ENCODE results near the gene DHX9.
"Not testable (repeated sequence)": the region's sequence is repeated elsewhere in the genome, so short reads cannot be mapped to it uniquely, and the experiment has no call there.

DHX9 gene

DNA sequence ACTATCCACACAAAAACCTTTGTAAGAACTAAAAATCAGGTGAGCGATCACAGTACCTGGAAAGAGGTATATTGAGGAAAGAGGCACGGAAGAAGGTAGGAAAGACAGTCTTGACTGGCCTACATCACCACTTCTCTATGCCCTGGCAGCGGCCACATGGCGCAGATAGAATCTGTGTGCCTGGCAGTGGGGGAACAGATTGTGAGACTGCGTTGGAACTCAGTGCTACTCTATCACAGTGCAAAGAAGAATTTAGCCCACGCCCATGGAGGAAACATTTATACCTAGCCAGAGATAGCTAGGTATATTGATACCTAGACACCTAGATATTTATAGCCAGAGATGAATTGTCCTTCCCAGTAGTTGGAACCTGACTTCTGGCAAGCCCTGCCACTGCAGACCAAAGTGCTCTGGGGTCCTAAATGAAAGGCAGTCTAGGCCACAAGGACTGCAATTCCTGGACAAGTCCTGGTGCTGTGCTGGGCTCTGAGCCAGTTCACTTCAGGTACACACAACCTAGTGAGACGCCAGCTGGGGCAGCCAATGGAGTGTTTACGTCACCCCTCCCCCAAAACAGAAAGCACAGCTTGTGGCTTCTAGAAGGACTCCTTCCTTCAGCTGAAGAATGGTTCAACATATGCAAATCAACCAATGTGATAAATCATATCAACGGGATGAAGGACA lies 51.9 kb downstream of the DHX9 start:
- peak; percentile 18 to 72 for DNase-seq

DNA sequence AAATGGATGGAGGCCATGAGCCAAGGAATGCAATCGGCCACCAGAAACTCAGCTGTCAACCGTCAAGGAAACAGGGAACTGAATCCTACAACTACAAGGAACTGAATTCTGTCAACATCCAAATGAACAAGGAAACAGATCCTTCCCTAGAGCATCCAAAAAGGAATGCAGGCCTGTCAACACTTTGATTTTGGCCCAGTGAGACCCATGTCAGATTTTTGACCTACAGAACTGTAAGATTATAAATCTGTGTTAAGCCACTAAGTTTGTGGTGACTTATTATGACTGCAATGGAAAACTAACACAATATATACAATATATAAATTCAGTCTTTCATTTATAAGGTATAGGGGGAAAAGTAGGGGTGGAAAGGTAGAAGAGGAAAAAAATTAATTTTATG lies 58.5 kb downstream of the DHX9 start:
- no peak for DNase-seq

DNA sequence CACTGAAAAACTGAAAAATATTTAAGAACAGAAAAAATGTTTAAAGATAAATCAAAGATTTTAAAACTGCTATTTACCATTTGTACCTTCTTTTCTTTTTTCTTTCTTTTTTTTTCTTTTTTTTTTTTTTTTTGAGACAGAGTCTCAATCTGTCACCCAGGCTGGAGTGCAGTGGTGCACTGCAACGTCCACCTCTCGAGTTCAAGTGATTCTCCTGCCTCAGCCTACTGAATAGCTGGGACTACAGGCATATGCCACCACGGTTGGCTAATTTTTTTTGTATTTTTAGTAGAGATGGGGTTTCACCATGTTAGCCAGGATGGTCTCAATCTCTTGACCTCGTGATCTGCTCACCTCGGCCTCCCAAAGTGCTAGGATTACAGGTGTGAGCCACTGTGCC lies 62.8 kb downstream of the DHX9 start:
- not testable (repeated sequence) for DNase-seq

DNA sequence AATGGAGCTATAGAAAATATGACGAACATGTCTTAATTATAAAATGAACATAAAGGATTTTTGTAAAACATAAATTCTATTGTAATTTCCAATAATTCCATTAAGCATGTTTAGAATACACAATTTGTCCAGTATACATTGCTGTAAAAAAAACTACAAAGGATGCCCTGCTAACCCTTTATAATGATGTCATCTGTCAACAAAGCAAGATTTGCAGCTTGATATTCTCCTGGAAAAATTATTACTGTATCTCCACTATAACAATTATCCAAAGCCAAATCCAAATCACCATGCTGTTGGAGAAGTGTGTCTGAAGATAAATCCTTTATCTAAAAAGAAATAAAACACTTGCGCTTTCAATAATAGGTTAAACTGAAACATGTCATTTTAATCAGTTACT lies 66.2 kb downstream of the DHX9 start:
- DNase-seq: no peak

DNA sequence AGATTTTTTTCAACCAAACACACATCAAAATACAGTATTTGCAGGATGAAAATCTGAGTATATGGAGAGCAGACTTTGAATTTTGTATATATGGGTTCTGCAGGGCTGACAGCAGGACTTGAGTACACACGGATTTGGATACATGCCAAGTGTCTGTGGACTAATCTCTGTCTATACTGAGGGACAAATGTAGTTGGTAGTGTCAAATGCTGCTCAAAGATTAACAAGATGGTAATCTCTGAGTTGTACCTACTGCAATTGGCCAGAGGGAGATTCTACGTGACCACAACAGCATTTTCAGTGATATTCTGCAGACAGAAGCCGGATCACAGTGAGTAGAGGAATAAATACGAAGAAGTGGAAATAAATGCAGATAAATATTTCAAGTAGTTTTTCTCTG lies 70.4 kb downstream of the DHX9 start:
- peak in 1 of 2 experiments; percentile 39 for DNase-seq

DNA sequence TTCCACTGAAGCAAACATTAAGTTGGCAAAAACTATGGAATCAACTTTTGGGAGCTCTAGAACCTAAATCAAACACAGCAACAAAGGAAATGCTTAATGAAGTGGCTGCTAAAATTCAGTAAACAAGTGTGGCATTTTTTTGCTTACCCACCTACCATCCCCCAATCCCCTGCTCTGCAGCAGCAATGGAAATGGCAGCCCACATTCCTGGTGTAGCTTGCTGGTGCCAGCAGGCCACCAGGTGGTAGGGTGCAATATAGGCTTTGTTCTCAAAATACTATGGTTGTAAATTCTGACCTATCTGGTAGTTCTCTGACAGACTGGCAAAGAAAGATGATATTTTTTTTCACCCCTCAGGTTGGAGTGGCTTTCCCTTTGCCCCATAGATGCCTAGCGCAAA lies 71.0 kb downstream of the DHX9 start:
- DNase-seq: peak in 1 of 2 experiments; percentile 23

DNA sequence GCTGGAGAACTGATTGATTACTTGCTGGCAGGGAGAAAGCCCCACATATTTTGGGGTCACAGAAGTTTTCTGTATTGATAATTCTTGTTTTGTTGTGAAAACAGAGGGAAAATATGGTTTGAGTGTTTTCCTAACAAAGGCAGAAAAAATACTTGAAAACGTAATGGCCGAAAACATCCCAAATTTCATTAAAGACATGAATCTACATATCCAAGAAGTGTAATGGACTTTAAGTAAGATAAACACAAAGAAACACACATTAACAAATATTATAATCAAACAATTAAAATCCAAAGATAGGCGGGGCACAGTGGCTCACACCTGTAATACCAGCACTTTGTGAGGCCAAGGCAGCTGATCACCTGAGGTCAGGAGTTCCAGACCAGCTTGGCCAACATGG lies 74.3 kb downstream of the DHX9 start:
- no peak for DNase-seq

DNA sequence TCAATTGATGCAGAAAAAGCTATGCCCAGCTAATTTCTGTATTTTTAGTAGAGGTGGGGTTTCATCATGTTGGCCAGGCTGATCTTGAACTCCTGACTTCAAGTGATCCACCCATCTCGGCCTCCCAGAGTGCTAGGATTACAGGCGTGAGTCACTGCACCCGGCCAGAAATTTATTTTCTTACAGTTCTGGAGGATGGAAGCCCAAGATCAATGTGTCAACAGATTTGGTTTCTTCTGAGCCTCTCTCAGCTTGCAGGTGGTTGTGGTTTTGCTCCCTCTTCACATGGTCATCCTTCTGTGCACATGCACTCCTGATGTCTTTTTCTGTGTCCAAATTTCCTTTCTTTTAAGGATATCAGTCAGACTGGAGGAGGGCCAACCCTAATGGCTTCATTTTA lies 78.2 kb downstream of the DHX9 start:
- DNase-seq: no peak

DNA sequence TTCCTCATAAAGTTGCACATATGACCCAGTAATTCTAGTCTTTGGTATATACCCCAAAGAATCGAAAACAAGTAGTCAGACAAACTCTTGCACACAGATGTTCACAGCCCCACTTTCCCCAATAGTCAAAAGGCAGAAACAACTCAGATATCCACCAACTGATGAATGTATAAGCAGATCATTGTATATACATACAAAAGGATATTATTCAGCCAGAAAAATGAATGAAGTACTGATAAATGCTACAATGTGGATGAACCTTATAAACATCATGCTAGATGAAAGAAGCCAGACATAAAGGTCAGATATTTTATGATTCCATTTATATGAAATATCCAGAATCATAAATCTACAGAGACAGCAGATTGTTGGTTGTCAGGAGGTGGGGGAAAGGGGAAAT lies 86.5 kb downstream of the DHX9 start:
- DNase-seq: no peak

DNA sequence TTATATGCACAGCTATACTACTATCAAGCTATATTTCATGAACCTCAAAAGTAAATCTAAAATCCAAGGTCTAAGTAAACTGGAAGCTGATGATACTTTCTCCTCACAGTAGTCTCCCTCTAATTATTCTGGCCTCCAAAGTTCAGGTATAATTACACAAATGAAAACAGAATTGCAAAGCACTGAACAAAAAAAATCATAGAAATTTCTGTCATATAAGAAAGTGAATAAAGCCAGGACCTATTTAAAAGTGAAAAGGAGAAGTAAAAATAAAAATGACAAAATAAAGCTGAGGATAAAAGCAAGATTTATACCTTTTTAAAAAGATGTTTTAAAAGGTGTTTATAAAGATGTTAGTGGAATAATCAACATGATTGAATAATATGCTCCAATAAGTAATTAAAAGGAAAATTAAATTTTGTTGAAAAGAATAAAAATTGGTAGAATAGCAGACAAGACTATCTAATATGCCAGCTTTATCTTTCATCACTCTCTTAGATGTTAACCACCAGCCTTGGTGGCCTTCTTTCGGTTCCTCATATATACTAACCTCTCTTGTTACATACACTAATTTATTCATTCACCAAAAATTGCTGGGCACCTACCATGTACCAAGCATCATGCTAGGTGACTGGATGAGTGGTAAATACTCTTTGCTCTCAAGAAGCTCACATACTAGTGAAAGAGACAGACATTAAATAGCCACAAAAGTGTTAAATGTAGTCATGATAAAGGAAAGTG lies 88.7 kb downstream of the DHX9 start:
- DNase-seq: no peak

DNA sequence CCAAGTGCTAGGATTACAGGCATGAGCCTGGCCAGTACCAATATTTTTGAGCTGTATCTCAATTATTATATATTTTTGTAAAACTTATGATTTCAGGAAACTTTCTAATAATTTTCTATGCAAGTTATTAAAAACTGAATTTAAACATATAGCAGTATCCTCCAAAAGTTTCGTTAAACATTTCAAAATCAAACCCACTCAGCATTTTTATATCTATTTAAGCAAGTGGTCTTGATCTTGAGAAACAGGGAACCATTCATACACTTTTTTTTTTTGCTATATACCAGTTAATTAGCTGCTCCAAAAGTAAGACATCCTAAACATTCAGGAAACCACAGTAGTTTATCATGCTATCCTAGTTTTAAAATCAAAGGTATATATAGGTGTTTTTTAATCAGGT lies 91.8 kb downstream of the DHX9 start:
- no peak for DNase-seq

DNA sequence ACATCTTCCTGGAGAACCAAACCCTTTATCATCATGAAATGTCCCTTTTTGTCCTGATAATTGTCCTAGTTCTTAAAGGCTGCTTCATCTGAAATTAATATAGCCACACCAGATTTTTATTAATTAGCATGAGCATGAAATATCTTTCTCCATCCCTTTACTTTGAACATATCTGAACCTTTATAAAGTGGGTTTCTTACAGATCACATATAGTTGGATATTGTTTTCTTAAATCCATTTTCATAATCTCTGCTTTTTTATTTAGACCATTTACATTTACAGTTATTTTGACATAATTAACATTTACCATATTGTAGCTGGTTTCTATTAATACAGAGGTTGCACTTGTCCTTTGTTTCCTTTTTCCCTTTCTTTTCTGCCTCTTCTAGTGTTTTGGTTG lies 96.6 kb downstream of the DHX9 start:
- DNase-seq: no peak
